HG03108 (cell line): ENCODE measurements around the gene IGF1R.

Experiments
- ATAC-seq: cut with Tn5 transposase; IDR thresholded peaks from one replicate; pipeline ENCODE4 v1.9.1; 2021; ENCODE audit warnings: moderate library complexity; ENCODE audit not compliant: unreplicated experiment

Gene IGF1R

DNA sequence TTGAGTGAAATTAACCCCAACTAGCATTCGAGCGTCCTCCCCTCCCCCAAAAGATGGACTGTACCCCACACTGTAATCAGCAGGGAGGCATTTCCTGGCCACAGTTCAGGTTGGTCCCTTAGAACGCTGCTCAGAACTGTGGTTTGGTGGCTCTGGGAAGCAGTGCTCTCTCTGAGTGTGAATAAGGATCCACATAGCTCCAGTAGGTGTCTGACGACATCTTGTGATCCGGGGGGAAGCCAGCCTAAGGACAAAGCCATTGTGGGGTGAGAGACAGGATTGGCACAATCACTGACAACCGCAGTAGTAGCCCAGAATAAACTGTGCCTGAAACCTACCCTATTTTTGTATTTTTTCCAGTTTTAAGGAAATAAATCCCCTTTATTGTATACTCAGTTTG, 125.3 kb downstream of the IGF1R start:
- ATAC-seq: no peak

DNA sequence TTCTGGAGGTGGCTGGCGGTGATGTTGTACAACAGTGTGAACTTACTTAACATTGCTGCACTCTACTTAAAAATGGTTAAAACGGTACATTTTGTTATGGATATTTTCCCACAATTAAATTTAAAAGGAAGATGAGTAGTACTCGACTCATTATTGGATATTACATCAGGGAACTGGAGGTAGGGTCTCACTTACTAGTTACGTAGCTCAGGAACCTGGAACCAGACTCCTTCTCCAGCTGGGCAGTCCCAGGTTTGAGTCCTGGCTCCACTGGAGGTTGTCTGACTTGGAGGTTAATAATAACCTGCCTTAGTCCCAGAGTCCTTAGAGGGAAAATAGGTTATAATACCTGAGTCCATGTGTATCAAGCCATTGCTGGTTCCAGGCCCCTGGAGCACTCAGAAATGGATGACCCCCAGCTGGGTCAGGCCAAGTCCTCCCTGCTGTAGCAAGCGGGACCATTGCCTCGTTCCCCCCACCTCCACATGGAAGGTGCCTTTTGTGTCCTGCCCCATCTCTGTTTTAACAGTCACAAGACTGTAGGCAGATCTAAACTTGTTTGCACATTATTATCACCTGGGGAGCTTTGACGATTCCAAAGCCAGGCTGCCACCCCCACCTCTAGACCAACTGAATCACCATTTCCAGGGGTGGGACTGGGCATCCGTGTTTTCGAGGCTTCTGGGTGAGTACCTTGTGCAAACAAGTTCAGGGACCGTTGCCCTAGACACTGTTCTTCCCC, 126.6 kb downstream of the IGF1R start:
- no peak for ATAC-seq

DNA sequence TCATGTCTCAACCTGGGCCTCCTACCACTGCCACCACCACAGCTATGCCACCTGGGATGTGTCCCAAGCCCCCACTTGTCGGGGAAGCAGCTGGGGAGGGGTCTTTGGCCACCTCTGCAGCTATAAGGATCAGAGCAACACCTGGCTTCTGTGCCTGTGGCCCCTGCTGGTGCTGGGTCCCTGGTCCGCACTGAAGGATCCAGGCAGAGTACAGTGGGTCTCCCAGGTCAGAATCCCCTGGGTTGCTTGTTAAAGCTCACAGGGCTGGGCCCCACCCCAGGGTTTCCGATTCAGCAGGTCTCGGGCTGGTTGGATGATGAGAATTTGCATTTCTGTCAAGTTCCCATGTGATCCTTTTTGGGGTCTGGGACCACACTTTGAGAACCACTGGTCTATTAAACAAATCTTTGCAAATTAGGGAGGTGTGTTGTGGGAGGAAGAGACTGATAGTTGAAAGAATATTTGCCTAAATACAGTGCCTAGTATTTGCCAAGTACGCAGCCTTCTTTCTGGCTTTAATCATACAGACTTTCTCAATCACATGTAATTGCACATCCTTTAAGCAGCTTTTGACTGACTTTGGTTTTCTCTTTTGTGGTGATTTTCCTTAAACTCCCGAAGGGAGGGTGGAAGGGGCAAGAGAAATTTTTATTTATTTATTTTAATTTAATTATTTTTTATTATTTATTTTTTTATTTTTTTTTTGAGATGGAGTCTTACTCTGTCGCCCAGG, 127.3 kb downstream of the IGF1R start:
- no peak for ATAC-seq

DNA sequence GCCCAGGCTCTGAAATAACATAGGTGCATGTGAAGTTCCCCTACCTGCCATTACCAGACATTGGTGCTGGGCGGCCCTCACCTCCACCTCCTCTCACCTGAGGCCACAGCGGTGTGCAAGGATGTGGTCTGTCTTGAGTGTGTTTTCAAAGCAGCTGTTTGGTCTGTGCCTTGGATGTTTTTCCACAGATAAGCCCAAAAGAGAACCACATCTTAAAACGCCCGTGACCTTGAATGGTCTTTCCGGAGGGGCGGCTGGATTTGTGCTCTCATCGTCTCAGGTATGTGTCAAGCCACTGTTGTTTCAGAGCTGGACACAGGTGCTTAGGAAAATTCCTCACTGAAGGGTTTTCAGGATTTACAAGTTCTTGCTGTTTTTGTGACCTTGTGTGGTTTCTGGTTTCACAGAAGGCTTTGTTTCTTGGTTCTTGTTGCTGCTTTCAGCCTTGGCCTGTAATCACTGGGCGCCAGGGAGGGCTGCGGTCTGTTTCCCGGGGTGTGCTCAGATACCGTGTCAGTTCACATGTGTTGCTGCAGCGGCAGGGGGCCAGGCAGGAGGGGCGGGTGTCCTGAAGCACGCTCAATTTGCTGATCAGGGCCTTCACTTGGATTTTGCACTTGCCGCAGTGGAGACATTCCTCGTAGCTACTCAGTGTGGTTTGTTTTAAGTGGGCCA, 128.4 kb downstream of the IGF1R start:
- ATAC-seq: peak; percentile 63

DNA sequence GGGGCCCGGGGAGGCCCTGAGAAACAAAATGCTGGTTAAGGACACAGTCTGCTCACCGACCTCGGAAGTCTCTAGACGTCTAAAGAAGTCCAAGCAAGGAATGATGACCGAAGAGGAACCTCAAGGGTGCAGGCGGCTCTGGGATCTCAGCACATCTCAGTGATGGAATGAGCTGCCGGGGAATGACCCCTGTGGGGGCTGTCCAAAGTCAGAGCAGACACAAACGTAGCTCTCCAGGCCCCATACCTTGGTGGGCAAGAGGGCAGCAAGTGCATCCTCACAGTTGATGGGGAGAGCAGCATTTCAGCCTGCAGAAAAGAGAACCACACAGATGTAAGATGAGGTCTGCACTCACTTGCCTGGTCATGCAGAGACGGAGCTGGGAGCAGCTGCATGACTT, 129.1 kb downstream of the IGF1R start:
- no peak for ATAC-seq

DNA sequence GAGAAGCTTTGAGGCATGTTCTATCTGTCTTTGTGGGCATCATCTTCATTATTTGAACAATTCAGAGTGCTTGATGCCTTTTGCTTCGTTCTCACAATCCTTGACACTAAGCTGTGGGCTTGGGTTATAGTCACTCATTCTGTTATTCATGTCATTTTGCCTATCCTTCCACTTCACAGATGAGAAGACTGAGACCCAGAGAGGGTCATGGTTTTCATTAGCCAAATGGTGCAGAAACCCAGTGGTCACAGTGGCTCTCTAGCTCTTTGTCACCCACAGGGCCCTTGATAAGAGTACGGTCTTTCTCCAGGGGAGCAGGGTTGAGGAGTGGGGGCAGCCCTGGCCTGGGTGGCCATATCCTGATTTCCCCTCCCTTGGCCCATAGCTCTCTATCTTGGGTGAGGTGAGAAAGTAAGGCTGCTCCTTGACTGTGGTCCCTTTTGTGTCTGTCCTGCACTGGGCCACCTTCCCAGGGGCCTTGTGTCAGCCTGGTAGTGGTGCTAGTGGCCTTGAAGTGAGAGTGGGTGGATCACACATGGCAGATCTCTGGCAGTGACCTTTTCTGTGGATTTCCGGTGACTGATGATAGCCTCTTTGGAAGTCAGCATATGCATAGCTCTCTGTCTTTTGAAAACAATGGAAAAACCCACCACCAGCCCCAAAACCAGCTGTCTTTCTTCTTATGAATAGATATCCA, 130.1 kb downstream of the IGF1R start:
- no peak for ATAC-seq

DNA sequence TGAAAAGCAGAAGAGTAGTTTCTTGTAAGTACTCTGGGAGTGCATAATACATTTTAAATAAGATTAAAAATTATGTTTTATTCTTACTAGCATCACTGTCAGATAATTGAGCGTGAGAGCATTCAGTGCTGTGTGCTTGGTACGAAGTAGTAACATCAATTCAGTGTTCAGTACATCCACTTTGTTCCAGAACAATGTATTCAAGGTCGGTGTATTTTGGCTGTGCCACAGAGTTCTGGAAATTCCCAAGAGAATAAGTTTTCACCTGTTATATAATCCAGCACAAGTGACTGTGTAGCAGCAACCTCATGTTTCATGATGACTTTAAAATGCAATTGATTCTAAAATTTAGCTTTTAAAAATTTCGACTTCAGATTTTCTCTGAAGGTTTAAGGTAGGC, 130.6 kb downstream of the IGF1R start:
- no peak for ATAC-seq

DNA sequence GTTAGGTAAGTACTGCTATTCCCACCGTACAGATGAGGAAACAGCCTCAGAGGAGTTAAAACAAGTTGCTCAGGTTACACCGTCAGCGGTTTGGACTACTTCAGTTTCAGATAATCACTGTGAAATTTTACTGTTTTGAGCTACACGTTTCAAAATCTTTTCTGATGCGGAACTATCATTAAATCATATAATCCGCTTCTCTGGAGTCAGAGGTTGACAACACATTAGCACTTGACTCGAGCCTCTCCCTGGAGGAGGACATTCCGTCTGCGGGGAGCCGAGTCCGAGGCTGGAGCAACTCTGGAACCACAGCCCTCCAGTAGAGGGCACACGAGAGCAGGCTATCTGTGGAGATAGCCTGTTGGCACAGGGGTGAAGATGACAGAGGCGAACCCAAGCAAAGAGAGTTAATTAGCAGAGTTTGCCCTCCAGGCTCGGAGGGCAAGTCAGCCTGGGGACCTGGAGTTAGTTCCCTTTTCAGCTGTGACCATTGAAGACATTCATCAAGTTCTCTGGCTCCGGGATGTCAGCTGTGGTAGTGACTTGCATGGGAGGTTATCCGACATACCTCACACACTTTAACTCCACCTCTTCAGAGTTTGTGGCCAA, 131.2 kb downstream of the IGF1R start:
- peak; percentile 64 for ATAC-seq

DNA sequence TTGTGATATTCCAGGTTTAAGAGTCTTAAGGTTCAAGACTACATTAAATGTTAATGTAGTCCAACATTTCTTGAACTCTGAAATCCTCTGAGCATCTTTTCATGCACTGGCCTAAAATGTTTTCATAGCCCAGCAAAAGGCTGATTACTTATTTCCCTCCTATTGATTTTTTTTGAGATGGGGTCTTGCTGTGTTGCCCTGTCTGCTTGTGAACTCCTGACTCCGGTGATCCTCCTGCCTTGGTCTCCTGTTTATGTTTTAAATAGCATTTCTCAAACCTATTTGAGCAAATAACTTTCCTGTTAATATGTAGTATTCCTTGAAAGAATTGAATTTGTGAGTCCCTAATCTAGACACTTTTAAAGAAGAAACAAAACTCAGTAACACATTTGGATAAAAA, 133.5 kb downstream of the IGF1R start:
- ATAC-seq: no peak

DNA sequence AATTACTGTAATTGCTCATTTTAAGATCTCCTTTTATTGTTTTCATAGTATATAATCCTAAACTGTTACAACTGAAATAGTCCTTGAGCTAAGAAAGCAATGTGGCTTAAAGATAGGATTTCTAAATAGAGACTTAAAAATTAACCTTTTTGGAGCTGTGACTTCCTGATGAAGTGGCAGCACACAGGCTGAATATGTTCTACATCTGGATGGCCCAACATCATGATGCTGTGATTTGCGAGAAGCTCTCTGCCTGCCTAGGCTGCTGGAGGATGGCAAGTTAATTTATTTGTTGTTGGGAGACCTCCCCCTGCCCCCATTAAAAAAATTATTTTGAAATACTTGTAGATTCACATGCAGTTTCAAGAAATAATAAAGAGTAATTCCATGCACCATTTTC, 134.5 kb downstream of the IGF1R start:
- no peak for ATAC-seq

DNA sequence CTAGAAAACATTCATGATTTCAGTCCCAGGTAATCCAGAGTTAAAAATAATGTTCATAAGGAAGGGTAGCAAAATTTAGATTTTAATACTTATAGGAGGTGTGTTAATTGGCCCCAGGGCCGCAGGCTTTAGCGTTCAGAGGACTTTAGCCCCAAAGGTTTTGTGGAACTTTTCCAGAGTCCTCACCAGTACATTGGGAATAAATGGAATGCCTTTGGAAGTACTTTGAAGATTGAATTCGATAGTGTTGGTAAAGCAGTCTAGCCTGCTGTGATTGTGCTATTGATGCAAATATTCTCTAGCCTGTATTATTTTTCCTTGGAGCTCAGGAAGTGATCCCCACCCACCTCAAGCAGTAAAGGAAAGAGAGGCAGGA, 137.1 kb downstream of the IGF1R start:
- ATAC-seq: no peak

DNA sequence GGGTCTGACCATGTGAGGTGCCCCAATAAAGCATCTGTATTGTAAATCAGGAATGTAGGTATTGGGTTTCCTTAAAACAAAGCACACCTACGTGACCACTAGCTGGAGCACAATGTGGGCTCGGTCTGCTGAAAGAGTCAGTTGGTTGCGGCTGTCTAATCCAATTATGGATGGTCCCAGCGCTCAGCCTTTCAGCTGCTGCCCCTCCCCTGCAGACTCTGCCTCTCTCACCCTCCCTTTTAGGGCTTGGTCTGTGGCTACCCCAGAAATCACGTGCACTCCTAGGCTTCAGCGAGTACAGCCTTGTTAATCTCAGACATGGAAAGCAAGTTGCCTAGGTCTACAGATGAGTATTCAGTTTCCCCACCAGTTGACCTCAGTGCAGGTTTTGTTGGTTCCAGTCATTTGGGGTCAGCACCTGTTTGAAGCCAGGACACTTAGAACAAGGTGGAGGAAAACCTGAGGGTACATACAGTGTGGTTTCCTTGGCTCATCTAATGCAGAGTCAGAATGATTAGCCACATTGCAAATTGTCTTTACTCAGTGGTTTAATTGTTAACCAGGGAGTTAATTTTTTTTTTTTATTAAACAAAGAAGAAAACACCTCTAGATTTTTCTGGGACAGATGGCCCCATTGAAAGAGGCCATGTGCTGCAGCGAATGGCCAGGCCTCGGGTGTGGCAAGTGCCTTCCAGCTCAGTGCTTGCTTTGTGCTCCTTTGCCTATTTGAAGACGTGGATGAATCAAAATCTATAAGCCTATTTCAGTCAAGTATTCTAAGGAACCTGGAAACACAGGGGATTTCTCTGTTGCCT, 137.7 kb downstream of the IGF1R start:
- ATAC-seq: no peak

DNA sequence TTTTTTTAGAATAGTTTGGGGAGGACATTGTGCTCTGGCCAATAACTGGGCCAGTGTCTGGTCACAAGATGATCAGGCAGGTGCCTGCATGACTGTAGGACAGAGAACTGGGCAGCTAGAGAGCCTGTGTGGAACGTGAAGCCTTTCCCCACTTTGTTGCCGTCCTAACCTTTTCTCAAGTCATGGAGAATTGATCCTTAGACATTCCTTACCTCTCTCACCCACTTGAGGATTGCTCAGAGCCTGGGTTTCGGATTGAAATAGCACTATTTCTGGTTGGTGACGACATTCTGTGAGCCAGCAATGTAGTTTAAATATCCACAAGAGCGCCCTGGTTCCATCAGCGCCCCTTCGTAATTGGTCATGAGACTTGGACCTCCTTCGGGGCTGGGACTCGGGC, 138.4 kb downstream of the IGF1R start:
- ATAC-seq: no peak

DNA sequence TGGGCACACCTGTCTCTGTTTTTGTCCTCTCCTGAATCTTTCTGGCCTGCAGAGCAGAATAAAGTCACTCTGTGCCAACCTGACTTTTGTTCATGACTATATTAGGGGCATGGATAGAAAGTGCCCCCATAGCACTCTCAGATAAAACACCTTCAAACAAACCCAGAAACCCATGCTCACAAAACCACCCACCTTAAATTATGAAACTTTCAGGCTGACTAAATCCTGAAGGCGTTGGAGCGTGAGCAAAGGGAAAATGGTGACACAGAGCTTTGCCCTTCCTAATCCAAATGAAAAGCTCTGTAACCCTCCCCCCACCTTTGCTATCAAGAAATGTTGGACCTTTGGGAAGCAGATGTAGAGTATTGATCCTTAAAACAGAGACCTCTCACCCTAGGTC, 138.9 kb downstream of the IGF1R start:
- no peak for ATAC-seq

DNA sequence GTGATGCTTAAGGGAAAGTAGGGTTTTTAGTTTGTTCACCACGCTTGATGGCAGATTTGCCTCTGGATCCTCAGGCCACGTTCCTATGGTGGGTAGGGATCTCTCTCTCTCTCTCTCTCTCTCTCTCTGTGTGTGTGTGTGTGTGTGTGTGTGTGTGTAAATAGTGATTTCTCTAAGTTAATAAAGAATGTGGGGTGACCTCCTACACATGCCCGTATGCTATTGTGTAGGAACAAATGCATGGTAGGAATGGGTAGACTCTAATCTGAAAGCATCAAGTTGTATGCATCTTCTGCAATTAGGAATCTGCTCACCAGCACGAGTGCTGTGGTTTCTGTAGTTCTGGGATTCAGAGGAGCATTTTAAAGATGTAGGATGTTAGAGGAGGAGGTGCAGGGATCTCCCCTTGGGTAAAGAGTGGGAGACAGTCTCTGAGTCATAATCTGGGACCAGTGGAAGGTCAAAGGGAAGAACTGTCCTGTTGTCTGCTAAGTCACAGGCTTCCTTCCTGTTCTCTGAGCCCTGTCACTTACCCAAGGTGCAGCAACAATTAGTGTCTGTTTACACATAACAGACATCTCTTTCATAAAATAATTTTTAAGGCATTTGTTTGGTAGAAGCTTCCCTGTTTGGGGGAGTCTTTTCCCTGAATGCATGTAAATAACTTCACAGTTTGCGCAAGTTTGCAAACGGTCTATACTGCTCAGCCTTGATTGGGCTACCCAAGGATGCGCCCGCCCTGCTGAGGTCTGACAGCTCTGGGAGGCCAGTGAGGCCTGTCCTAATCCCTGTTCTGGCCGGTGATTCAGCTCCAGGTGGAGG, 139.8 kb downstream of the IGF1R start:
- ATAC-seq: no peak

DNA sequence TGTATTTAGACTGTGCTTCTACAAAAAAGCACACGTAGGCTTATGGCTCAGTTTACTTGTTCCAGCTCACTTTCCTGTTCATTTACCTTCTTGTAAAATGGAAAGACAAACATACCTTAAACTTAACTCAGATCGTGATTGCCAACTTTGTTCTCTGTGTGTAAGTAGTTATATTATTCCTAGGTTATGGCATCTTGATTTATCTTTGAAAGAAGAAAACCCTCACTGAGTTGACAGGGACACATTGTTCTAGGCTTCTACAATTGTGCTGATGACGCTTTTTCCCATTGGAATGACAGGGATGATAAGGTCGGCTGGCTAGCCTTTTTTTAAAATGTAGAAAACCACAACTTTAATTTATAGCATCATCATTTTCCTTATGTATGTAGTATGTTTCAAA, 140.7 kb downstream of the IGF1R start:
- ATAC-seq: no peak

DNA sequence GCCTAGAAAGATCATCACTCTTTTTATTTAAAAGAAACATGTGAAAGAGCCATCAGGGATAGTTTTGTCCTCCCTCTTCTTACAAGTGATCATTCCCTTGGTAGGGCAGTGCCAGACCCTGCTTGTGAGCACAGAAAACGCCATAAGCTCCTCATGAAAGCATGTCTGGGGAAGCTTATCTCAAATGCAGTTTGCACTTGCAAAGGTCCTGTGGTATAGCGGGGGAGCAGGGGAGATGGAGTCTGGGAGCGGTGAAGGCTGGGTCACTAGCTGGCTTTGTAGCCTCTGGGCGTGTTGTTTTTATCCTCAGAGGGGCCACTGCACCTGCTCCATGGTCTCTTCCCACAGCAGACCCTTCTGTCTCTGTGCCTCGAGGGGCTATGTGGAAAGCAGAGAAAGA, 141.9 kb downstream of the IGF1R start:
- ATAC-seq: no peak

DNA sequence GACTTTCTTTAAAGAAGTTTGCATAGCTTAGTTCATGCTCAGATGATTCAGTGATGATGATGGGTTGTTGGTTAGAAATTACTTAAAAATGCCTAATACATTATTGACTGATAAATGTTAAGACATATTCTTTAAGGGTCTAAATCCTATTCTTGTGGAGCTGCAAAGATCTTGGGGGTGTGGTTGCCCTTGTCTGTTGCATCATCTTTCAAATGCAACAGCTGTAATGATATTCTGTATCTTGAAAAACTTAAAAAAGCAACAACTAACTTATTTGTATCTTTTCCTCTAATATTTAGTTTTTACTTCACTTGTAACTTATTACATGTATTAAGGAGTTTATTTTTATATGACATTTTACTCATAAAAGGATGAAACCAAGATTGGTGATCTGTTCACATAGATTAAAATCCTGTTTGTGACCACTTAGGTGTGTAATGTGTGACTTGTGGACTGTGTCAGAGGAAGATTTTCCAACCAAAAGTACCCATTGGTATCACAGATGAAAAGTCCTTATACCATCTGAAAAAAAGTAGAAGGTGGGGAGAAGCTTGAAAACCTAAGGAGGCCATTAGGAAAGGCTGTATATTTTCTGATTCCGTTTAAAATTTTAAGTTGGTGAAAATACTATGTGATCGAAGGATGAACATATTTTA, 142.8 kb downstream of the IGF1R start:
- no peak for ATAC-seq

DNA sequence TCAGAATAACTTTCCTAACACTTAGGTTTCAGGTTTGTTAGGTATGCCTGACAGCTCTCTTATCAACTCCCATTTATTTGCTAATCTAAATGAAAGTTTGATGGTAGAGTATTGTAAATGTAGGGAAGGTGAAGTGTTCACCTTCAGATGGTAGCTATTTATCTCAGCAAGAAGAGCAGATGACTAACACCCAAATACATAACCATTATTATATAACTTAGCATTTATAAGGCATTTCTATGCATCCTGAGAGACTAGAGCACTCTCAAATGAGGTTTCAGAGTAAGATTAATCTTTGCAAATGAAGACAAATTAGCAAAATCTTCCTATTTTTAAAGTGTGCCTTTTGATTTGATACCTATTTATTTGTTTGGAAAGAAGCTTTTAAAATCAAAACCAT, 143.8 kb downstream of the IGF1R start:
- ATAC-seq: no peak
